ENCODE data around the gene TEN1.

DNA sequence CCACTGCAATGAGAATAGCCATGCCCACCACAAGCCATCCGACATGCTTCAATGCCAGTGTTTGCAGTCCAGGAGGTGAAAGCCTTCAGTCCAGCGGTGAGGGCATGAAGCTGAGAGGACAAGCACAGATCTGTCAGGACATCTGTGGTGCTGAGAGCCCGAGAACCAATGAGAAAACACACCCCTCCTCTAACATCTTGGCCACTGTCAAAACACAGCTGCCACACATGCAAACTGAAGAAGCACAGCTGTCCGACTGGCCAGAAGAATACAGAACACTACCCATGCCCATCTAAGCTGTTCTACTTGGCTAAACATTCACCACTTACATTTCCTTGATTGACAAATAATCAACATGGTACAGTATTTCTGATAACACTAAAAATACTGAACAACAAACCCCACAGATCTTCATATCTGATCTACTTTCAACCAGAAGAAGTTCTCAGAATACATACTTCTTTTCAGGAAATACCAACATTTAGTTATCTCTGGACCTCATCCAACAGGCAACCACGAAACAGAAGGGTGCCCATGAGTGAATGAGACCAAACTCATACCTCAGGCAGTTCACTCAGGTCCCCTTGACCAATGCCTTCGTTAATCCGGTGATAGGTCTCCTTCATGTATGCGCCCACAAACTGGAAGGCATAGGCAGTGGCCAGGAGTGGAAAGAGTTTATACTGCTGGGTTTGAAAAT is 28.0 kb upstream of the TEN1 start:
- TF ChIP-seq, protein P1, sequence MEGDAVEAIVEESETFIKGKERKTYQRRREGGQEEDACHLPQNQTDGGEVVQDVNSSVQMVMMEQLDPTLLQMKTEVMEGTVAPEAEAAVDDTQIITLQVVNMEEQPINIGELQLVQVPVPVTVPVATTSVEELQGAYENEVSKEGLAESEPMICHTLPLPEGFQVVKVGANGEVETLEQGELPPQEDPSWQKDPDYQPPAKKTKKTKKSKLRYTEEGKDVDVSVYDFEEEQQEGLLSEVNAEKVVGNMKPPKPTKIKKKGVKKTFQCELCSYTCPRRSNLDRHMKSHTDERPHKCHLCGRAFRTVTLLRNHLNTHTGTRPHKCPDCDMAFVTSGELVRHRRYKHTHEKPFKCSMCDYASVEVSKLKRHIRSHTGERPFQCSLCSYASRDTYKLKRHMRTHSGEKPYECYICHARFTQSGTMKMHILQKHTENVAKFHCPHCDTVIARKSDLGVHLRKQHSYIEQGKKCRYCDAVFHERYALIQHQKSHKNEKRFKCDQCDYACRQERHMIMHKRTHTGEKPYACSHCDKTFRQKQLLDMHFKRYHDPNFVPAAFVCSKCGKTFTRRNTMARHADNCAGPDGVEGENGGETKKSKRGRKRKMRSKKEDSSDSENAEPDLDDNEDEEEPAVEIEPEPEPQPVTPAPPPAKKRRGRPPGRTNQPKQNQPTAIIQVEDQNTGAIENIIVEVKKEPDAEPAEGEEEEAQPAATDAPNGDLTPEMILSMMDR (conservative IDR thresholded peaks at IDR 0.05 in 1 of 2, IDR thresholded peaks at IDR 0.05 in 1 of 2; ENCODE audit: low read depth in 1 of 2, low read length in 2 of 2) = no peak
- no peak for TF ChIP-seq EZH2 (IDR thresholded peaks at IDR 0.05; ENCODE audit: low read length, missing control alignments)
